Left lung (tissue), 10 donors: Measurements from ENCODE around the gene ZNHIT6. TPM values are rescaled to one million over a fixed set of nuclear protein-coding genes. Genes with fewer than 3 reads are reported as not detected.

Experiments used
- ATAC-seq: fragments of 200-7000 bp; cut with Tn5 transposase; one replicate; pipeline ENCODE4 v1.9.1; 2020; ENCODE audit warnings: moderate library complexity
- DNase-seq, 4 donors: peaks; one replicate each; pipeline ENCODE4 v3.0.0-alpha.2; 2013 to 2020
- H3K27ac ChIP-seq, 2 donors: fragments of 200-600 bp; sonication (generic) in 1 of 2; one replicate each; pipeline versions ENCODE4 v1.5.0 to v1.8.0; 2020 to 2021
- H3K27me3 ChIP-seq, 2 donors: fragments of 200-600 bp; sonication (generic) in 1 of 2; one replicate each; pipeline versions ENCODE4 v1.5.0 to v1.8.0; 2020 to 2021
- H3K36me3 ChIP-seq, 2 donors: fragments of 200-600 bp; sonication (generic) in 1 of 2; one replicate each; pipeline versions ENCODE4 v1.5.0 to v1.8.0; 2020 to 2021
- H3K4me1 ChIP-seq, 2 donors: fragments of 200-600 bp; one replicate each; pipeline ENCODE4 v1.8.0; 2021
- H3K4me3 ChIP-seq, 2 donors: fragments of 200-600 bp; sonication (generic) in 1 of 2; one replicate each; pipeline versions ENCODE4 v1.5.0 to v1.8.0; 2020 to 2021; ENCODE audit warnings: mild to moderate bottlenecking in 1 of 2
- H3K9me3 ChIP-seq, 2 donors: fragments of 200-600 bp; sonication (generic) in 1 of 2; one replicate each; pipeline versions ENCODE4 v1.5.0 to v1.8.0; 2020 to 2021
- intact Hi-C, 2 donors: fragments of 100-400 bp; cut with DNase I; formaldehyde crosslinking; loops; one replicate each; pipeline versions ENCODE4 v1.11.2 to v1.14.2; 2022
- polyA plus RNA-seq, 6 donors: library from polyadenylated mRNA; unstranded; fragments of 120-200 nt; gene quantifications; one replicate each; pipeline ENCODE4 v1.2.1, GENCODE V29; 2013; ENCODE audit not compliant: insufficient read length in 6 of 6
- total RNA-seq, 2 donors: library from RNA; stranded (reverse); fragmentation: NEBNext Ultra II Directional; extraction: Animal tissue kit (Norgen Biotek cat#: 25700); gene quantifications; one replicate each; pipeline ENCODE4 v1.2.1, GENCODE V29; 2021
- TF ChIP-seq, protein P1 (sequence below), 2 donors: fragments of 200-600 bp; sonication (generic) in 1 of 2; IDR thresholded peaks; one replicate each; pipeline versions ENCODE4 v1.5.0 to v1.8.0; 2021; ENCODE audit warnings: antibody characterized with exemption in 2 of 2
- donor health status: DM: no; HTN: yes; CAD: no.
- donor health status: DM: no; HTN: no; CAD: no.

The ZNHIT6 gene
- total and polyA plus RNA-seq, 8 donors: 12.2 to 32.2 (median 28.9) TPM

GRCh38 chr1:85707267-85707989 lies 805 bp downstream of the ZNHIT6 start:
- no peaks in the 10 kb centered on the region for H3K9me3 ChIP-seq
- H3K4me1 ChIP-seq: peaks cover 9 to 19% of the 10 kb centered on the region in 2 donors
- ATAC-seq (no peak), DNase-seq (no peak)
- intact Hi-C loops: no loop called here
- TF ChIP-seq, protein P1, sequence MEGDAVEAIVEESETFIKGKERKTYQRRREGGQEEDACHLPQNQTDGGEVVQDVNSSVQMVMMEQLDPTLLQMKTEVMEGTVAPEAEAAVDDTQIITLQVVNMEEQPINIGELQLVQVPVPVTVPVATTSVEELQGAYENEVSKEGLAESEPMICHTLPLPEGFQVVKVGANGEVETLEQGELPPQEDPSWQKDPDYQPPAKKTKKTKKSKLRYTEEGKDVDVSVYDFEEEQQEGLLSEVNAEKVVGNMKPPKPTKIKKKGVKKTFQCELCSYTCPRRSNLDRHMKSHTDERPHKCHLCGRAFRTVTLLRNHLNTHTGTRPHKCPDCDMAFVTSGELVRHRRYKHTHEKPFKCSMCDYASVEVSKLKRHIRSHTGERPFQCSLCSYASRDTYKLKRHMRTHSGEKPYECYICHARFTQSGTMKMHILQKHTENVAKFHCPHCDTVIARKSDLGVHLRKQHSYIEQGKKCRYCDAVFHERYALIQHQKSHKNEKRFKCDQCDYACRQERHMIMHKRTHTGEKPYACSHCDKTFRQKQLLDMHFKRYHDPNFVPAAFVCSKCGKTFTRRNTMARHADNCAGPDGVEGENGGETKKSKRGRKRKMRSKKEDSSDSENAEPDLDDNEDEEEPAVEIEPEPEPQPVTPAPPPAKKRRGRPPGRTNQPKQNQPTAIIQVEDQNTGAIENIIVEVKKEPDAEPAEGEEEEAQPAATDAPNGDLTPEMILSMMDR (IDR thresholded peaks at IDR 0.05): no peak
- H3K27ac ChIP-seq: peak overlapping the region; percentile 82 to 88
- no peaks in the 10 kb centered on the region for H3K27me3 ChIP-seq
- H3K4me3 ChIP-seq: peak overlapping the region; percentile 71 to 79
- H3K36me3 ChIP-seq: peaks cover 0 to 28% of the 10 kb centered on the region in 2 donors

DNA sequence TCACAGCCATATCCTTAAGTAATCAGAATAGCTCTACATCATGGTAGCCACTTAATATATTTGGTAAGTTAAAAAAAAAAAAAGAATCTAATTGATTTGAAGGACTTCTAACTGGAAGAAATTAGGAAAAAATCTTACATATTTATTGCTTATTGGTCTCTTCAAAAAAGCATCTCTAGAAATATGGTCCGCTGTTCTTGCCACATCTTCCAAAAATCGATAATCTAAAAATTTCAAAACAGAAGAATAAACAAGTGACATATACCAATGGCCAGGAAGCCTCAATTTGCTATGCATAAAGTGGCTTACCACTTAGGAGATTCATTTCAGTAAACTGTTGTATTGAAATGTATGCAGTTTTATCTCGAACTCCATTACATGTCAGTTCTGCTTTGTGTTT lies 2.3 kb downstream of the ZNHIT6 start:
- Histone ChIP-seq H3K36me3 (peaks cover 0 to 40% of the 10 kb centered on the region in 2 donors), H3K4me3 (no peak overlapping the region), H3K27me3 (no peaks in the 10 kb centered on the region), H3K4me1 (peaks cover 9 to 19% of the 10 kb centered on the region in 2 donors), H3K9me3 (no peaks in the 10 kb centered on the region), H3K27ac (no peak overlapping the region)
- no peak for DNase-seq
- intact Hi-C loops: no loop called here
- no peak for ATAC-seq
- TF ChIP-seq, protein P1 (IDR thresholded peaks at IDR 0.05): no peak

- Histone ChIP-seq H3K27me3 (no peaks in the 10 kb centered on the region), H3K9me3 (no peaks in the 10 kb centered on the region), H3K4me3 (no peak overlapping the region), H3K27ac (no peak overlapping the region), H3K36me3 (peaks cover 0 to 44% of the 10 kb centered on the region in 2 donors), H3K4me1 (peaks cover 0 to 3% of the 10 kb centered on the region in 2 donors)
- ATAC-seq: no peak
- DNase-seq: no peak
- TF ChIP-seq, protein P1 (IDR thresholded peaks at IDR 0.05): no peak
- intact Hi-C loops: no loop called here
These were observed 7.8 kb downstream of the ZNHIT6 start for GRCh38 chr1:85700422-85700821.

- Histone ChIP-seq H3K4me3 (no peak overlapping the region), H3K27ac (no peak overlapping the region), H3K27me3 (no peaks in the 10 kb centered on the region), H3K4me1 (no peaks in the 10 kb centered on the region), H3K9me3 (no peaks in the 10 kb centered on the region), H3K36me3 (peaks cover 0 to 28% of the 10 kb centered on the region in 2 donors)
- ATAC-seq: no peak
- TF ChIP-seq, protein P1 (IDR thresholded peaks at IDR 0.05): no peak
- intact Hi-C loops: loop anchor here in 1 of 2 donors (10.0 kb wide), 2 partner anchors 113 to 393 kb away; partner anchors contain the start of gene CCN1
- DNase-seq: no peak
These were observed 10.3 kb downstream of the ZNHIT6 start for GRCh38 chr1:85697895-85698294.

DNA sequence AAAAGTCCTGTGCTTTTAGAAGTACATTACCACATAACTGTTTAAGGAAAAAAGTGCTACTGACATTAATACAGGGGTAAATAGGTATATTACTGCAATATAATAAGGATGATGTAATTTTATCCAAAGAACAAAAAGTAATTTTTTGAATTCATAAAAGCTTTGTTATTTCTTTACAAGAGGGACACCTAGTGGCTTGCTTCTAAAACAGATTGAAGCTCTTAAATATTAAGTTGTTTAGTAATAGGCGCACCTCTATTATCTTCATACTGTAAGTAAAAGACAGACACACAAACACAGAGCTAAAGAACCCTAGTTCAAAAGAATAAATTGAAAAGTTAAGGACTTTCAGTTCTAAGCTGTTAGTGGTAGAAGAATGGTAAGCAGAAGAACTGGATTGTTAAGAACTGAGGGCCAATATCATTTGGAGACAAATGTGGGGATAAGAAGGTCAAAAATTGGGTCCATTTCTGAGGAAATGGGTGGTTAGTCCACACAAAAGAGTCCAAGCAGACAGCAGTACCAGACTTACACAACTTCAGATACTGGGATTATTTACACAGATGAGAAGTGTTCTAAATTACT lies 15.4 kb downstream of the ZNHIT6 start:
- TF ChIP-seq, protein P1 (IDR thresholded peaks at IDR 0.05): peak in 1 of 2 donors; percentile 48
- Histone ChIP-seq H3K36me3 (peaks cover 0 to 10% of the 10 kb centered on the region in 2 donors), H3K4me3 (no peak overlapping the region), H3K9me3 (no peaks in the 10 kb centered on the region), H3K27ac (no peak overlapping the region), H3K27me3 (no peaks in the 10 kb centered on the region), H3K4me1 (no peaks in the 10 kb centered on the region)
- ATAC-seq (peak; percentile 58), DNase-seq (peak in 1 of 4 donors; percentile 44)
- intact Hi-C loops: loop anchor here in 1 of 2 donors (10.0 kb wide), 2 partner anchors 108 to 388 kb away; partner anchors contain the start of gene CCN1
